Osteocyte (in vitro differentiated cells): Measurements from ENCODE around the gene PRKN. TPM values are rescaled to one million over a fixed set of nuclear protein-coding genes. Genes with fewer than 3 reads are reported as not detected.

ENCODE experiments used
- DNase-seq: peaks from one replicate; pipeline ENCODE4 v3.0.0; 2021; ENCODE audit warnings: mixed read lengths; ENCODE audit not compliant: unreplicated experiment; ENCODE audit errors: extremely low spot score
- H3K27ac Mint-ChIP-seq: one replicate; pipeline ENCODE4 v1.8.0; 2021; ENCODE audit warnings: mild to moderate bottlenecking, mixed read lengths; ENCODE audit not compliant: unreplicated experiment
- H3K27me3 Mint-ChIP-seq: one replicate; pipeline ENCODE4 v1.8.0; 2021; ENCODE audit warnings: mixed read lengths; ENCODE audit not compliant: unreplicated experiment
- H3K36me3 Mint-ChIP-seq: one replicate; pipeline ENCODE4 v1.8.0; 2021; ENCODE audit warnings: mixed read lengths; ENCODE audit not compliant: unreplicated experiment
- H3K4me1 Mint-ChIP-seq: one replicate; pipeline ENCODE4 v1.8.0; 2021; ENCODE audit warnings: mixed read lengths; ENCODE audit not compliant: unreplicated experiment
- H3K4me3 Mint-ChIP-seq: one replicate; pipeline ENCODE4 v1.8.0; 2021; ENCODE audit warnings: mild to moderate bottlenecking, moderate library complexity, mixed read lengths; ENCODE audit not compliant: unreplicated experiment
- H3K9me3 Mint-ChIP-seq: one replicate; pipeline ENCODE4 v1.8.0; 2021; ENCODE audit warnings: mixed read lengths; ENCODE audit not compliant: unreplicated experiment
- total RNA-seq: library from RNA; stranded (reverse); gene quantifications from 2 replicates; pipeline ENCODE4 v1.2.1, GENCODE V29; 2021
- TF ChIP-seq, protein P1 (sequence below): fragments of 200-600 bp; sonication (generic); IDR thresholded peaks from 2 replicates; pipeline ENCODE4 v1.5.0; 2021; ENCODE audit warnings: antibody characterized with exemption, mild to moderate bottlenecking, moderate library complexity

Gene PRKN
- total RNA-seq, 1 donor from 2014 or later, result 13.4 TPM

DNA sequence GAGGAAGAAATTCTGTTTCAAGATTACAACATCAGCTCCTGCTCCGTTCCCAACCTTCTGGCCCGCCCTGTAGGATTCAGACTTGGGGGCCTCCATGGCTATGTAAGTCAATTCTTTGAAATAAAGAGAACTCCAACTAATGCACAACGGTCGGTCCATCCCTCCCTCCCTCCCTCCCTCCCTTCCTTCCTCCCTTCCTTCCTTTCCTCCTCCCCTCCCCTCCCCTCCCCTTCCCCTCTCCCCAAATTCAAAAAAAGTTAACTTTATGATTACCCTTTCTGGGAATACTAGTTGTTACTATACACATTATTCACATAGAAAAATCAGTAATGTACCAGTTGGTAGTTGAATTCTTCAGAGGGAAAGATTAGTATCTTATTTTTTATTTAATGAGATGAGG lies 1274.0 kb downstream of the PRKN start:
- Mint-ChIP-seq H3K4me3 (no peak overlapping the region), H3K9me3 (no peaks in the 10 kb centered on the region), H3K27me3 (no peaks in the 10 kb centered on the region), H3K36me3 (no peaks in the 10 kb centered on the region), H3K27ac (no peak overlapping the region), H3K4me1 (peaks cover 2% of the 10 kb centered on the region)
- TF ChIP-seq, protein P1, sequence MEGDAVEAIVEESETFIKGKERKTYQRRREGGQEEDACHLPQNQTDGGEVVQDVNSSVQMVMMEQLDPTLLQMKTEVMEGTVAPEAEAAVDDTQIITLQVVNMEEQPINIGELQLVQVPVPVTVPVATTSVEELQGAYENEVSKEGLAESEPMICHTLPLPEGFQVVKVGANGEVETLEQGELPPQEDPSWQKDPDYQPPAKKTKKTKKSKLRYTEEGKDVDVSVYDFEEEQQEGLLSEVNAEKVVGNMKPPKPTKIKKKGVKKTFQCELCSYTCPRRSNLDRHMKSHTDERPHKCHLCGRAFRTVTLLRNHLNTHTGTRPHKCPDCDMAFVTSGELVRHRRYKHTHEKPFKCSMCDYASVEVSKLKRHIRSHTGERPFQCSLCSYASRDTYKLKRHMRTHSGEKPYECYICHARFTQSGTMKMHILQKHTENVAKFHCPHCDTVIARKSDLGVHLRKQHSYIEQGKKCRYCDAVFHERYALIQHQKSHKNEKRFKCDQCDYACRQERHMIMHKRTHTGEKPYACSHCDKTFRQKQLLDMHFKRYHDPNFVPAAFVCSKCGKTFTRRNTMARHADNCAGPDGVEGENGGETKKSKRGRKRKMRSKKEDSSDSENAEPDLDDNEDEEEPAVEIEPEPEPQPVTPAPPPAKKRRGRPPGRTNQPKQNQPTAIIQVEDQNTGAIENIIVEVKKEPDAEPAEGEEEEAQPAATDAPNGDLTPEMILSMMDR, result no peak
- DNase-seq, result no peak

DNA sequence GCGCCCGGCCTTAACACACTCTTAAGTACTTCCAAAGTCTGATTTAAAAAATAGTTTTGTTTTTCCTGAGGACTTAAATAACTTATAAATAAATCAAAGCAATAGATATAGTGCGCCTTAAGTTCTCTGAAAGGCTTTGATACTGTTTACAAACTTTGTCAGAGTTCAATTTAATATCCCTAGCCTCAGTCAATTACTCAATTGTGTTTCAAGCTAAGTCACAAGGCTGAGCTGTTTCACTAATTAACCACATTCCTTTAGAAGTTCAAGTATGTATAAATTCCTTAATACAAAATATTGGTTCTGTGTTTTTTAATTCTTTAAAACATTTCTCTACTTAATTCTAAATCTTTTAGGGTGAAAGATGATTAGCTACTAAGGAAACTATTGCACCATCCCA lies 1275.3 kb downstream of the PRKN start:
- TF ChIP-seq, protein P1, result no peak
- Mint-ChIP-seq H3K9me3 (no peaks in the 10 kb centered on the region), H3K27me3 (no peaks in the 10 kb centered on the region)

DNA sequence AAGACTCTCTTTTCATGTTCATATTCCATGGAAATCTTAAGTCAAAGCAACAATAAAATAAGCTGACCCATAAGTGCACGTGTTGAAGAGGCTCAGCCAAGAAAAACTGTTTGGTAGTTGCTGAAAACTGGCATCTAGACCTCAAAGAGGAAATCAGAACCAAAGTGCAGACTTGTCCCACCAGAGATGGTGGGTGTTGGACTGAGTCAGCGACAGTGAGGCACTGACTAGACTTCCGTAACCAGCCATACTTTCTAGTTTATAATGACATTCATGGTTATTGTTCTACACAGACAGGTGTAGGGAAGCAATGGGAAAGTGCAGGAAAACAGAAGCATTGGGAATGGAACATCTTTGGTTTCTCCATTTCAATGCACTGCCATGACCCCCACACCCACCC lies 1278.0 kb downstream of the PRKN start:
- H3K9me3 Mint-ChIP-seq, result no peaks in the 10 kb centered on the region
- DNase-seq, result no peak

More for the DNA sequence above, 1275.3 kb downstream of the PRKN start:
- no peak for DNase-seq
- H3K36me3 Mint-ChIP-seq, result no peaks in the 10 kb centered on the region
- H3K4me1 Mint-ChIP-seq, result no peaks in the 10 kb centered on the region
- H3K4me3 Mint-ChIP-seq, result no peak overlapping the region
- H3K27ac Mint-ChIP-seq, result no peak overlapping the region

DNA sequence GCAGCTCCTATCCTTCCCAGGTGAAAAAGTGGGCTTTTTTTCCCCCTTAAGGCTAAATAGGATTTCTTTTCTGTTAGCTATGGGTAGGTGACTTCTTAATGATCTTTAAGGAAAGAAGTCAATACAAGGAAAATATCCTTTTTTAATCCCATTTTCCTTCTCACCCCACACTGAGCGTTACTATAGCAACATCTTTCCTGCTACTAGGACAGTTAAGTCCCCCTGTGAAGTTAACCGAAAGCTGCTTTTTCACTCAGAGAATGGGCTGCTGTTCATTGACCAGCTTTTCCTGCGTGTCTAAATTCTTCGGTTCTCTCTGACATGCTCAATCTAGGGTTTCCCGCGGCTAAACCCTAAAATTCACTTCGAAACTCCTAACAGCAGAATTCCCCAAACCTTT lies 1280.6 kb downstream of the PRKN start:
- H3K4me1 Mint-ChIP-seq, result peaks cover 7% of the 10 kb centered on the region
- H3K36me3 Mint-ChIP-seq, result no peaks in the 10 kb centered on the region
- H3K27ac Mint-ChIP-seq, result no peak overlapping the region

More for the DNA sequence above, 1278.0 kb downstream of the PRKN start:
- Mint-ChIP-seq H3K27me3 (no peaks in the 10 kb centered on the region), H3K27ac (no peak overlapping the region), H3K4me1 (peaks cover 4% of the 10 kb centered on the region), H3K4me3 (no peak overlapping the region), H3K36me3 (no peaks in the 10 kb centered on the region)
- TF ChIP-seq, protein P1, result no peak

DNA sequence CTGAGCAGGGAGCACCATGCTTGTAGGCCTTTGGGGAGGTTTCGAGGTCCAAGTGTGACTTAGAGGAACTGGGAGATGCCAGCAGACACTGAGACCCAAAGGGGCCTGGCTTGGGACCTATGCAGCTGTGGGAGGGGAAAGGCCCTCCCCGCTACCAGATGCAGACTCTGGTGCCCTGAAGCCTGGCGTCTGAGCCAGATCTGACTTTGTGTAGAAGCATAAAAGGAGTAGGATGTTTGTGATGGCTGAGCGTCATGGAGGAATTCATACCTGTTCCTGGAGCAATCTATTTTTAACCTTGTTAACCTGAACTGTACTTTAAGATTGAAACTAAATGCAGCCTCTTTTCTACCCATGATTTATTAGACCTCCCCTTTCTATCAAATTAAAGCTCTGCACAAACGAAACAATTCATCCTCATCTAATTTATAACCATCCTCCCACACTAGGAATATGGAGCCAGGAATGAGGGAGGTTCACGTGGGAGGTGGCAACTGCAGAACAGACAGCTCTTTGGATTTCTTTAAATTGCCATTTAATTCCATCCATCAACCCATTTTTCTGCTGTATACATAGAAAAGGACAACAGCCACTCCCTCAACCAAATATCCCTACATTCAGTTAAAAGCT lies 1281.2 kb downstream of the PRKN start:
- Mint-ChIP-seq H3K4me1 (peaks cover 7% of the 10 kb centered on the region), H3K27ac (no peak overlapping the region), H3K27me3 (no peaks in the 10 kb centered on the region), H3K36me3 (no peaks in the 10 kb centered on the region), H3K9me3 (no peaks in the 10 kb centered on the region), H3K4me3 (no peak overlapping the region)
- DNase-seq, result no peak
- TF ChIP-seq, protein P1, result no peak

More for the DNA sequence above, 1280.6 kb downstream of the PRKN start:
- Mint-ChIP-seq H3K9me3 (no peaks in the 10 kb centered on the region), H3K4me3 (no peak overlapping the region), H3K27me3 (no peaks in the 10 kb centered on the region)
- TF ChIP-seq, protein P1, result no peak
- DNase-seq, result no peak
